ENCODE data around the gene THSD4.

DNA sequence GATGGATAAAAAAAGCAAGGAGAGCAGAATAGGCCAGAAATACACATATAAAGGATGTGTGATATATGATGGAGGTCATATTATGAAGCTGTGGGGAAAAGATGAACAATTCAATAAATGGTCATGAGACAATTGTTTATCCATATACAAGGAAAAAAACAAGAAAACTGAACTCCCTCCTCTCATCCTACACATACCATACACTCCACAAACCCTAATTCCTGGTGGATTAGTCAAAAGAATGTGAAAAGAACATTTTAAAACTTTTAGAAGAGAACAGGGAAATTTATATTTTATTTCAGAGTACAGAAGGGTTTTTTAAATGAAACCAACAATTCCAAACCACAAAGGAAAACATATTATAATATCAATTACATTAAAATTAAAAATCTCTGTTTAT, 660.6 kb downstream of the THSD4 start:
- no peak for TF ChIP-seq CTCF (conservative IDR thresholded peaks at IDR 0.05 in 1 of 2, IDR thresholded peaks at IDR 0.05 in 1 of 2; ENCODE audit: low read depth in 1 of 2, low read length in 2 of 2)
- no peak for TF ChIP-seq EZH2 (IDR thresholded peaks at IDR 0.05; ENCODE audit: low read length, missing control alignments)

Measured in fibroblast of lung (primary cell).